Stomach (tissue), 4 donors: ENCODE data around the gene MAST3.

Experiments used
- CTCF ChIP-seq, 7 experiments: fragments of 450-650 bp in 4 of 7; fragments of 200-600 bp in 3 of 7; sonication (generic) in 3 of 7; IDR thresholded peaks; one replicate each; pipeline ENCODE4 v1.5.1; 2016 to 2019; ENCODE audit warnings: antibody characterized with exemption in 7 of 7, control low read depth in 2 of 7, mild to moderate bottlenecking in 1 of 7
- POLR2A ChIP-seq, 4 donors: fragments of 450-650 bp; IDR thresholded peaks; one replicate each; pipeline ENCODE4 v1.6.1; 2016; ENCODE audit warnings: antibody characterized with exemption in 4 of 4, control low read depth in 2 of 4, mild to moderate bottlenecking in 1 of 4, moderate library complexity in 1 of 4
- POLR2AphosphoS5 ChIP-seq, 3 donors: sonication (generic); formaldehyde crosslinking; IDR thresholded peaks; one replicate each; pipeline ENCODE4 v1.6.1; 2016; ENCODE audit warnings: antibody characterized with exemption in 3 of 3

- TF ChIP-seq CTCF (IDR thresholded peaks at IDR 0.05) (no peak), POLR2AphosphoS5 (IDR thresholded peaks at IDR 0.05) (no peak), POLR2A (IDR thresholded peaks at IDR 0.05) (no peak)
Observed at GRCh38 chr19:18171605-18172327, 74.2 kb downstream of the MAST3 start.
